ENCODE results near the gene IL18R1. TPM values are rescaled to one million over a fixed set of nuclear protein-coding genes. Genes with fewer than 3 reads are reported as not detected.

Gene IL18R1
- total and polyA plus RNA-seq, 9 of the 15 experiments (the other 6 are each of a cell fraction or from before 2014, with no cell fraction given) = 0.55 to 10.0 (median 2.5) TPM

GRCh38 chr2:102421890-102422759 is 66.5 kb downstream of the IL18R1 start (continued):
- no peak for TF ChIP-seq E2F4 (CRISPR knock-in tag; IDR thresholded peaks at IDR 0.05; ENCODE audit: low read depth)
- TF ChIP-seq PBX2 (CRISPR knock-in tag; IDR thresholded peaks at IDR 0.05; ENCODE audit: low read depth) = no peak
- TF ChIP-seq PBX2 (tag; conservative IDR thresholded peaks at IDR 0.05; ENCODE audit: low read depth) = no peak
- peak; percentile 35; the same call in 1 of the 2 replicates for TF ChIP-seq JUND (IDR thresholded peaks at IDR 0.05; ENCODE audit: borderline replicate concordance, low read depth, low read length)
- TF ChIP-seq JUND (tag; IDR thresholded peaks at IDR 0.05; ENCODE audit: borderline replicate concordance, low read depth, low read length) = peak; percentile 14; the same call in 1 of the 3 replicates
- no peak for TF ChIP-seq PURB (CRISPR knock-in tag; IDR thresholded peaks at IDR 0.05; ENCODE audit: low read depth)
- TF ChIP-seq SIN3A (IDR thresholded peaks at IDR 0.05; ENCODE audit: borderline replicate concordance in 2 of 2, control insufficient read depth in 1 of 2, low read depth in 2 of 2, low read length in 2 of 2) = no peak
- no peak for TF ChIP-seq ZFP91 (CRISPR knock-in tag; IDR thresholded peaks at IDR 0.05)
- TF ChIP-seq ZNF140 (CRISPR knock-in tag; IDR thresholded peaks at IDR 0.05) = no peak
- no peak for TF ChIP-seq ZNF232 (CRISPR knock-in tag; IDR thresholded peaks at IDR 0.05)
- TF ChIP-seq TEAD1 (CRISPR knock-in tag; IDR thresholded peaks at IDR 0.05) = peak in 1 of 2 experiments; percentile 57; a peak in 2 of 4 replicates
- TF ChIP-seq BCOR (IDR thresholded peaks at IDR 0.05) = no peak
- no peak for TF ChIP-seq ZNF174 (CRISPR knock-in tag; IDR thresholded peaks at IDR 0.05)
- TF ChIP-seq MEF2D (tag; conservative IDR thresholded peaks at IDR 0.05; ENCODE audit: low read depth) = 0 out of 2 replicates have a peak, but pooled peaks have one; percentile 26
- TF ChIP-seq MXD1 (CRISPR knock-in tag; IDR thresholded peaks at IDR 0.05; ENCODE audit: borderline replicate concordance, poor library complexity, severe bottlenecking) = no peak
- TF ChIP-seq ZNF175 (CRISPR knock-in tag; IDR thresholded peaks at IDR 0.05; ENCODE audit: low read depth) = peak; percentile 67
- no peak; the same call in 1 of the 2 replicates for TF ChIP-seq SMAD4 (CRISPR knock-in tag; conservative IDR thresholded peaks at IDR 0.05)
- no peak for TF ChIP-seq KDM4B (IDR thresholded peaks at IDR 0.05; ENCODE audit: borderline replicate concordance in 2 of 2, low read depth in 1 of 2)
- no peak for TF ChIP-seq HCFC1 (IDR thresholded peaks at IDR 0.05; ENCODE audit: low read depth, low read length)

All from K562 (cell line).